Mucosa of stomach (tissue), 1 donor: ENCODE data around the gene C1orf185.

ENCODE experiments used
- H3K27me3 ChIP-seq: one replicate; pipeline ENCODE4 v1.7.0; 2013; ENCODE audit warnings: mild to moderate bottlenecking, low read length; ENCODE audit not compliant: control insufficient read depth, insufficient read depth
- H3K36me3 ChIP-seq: one replicate; pipeline ENCODE4 v1.7.0; 2013; ENCODE audit warnings: low read length; ENCODE audit not compliant: control insufficient read depth, insufficient read depth
- H3K4me1 ChIP-seq: one replicate; pipeline ENCODE4 v1.7.0; 2013; ENCODE audit warnings: mild to moderate bottlenecking, low read length; ENCODE audit not compliant: control insufficient read depth, insufficient read depth
- H3K4me3 ChIP-seq: one replicate; pipeline ENCODE4 v1.7.0; 2013; ENCODE audit warnings: low read length
- H3K9ac ChIP-seq: one replicate; pipeline ENCODE4 v1.7.0; 2013; ENCODE audit warnings: mild to moderate bottlenecking, low read length, moderate library complexity
- H3K9me3 ChIP-seq: one replicate; pipeline ENCODE4 v1.7.0; 2013; ENCODE audit warnings: mild to moderate bottlenecking, low read length, moderate library complexity; ENCODE audit not compliant: control insufficient read depth
- donor health status: Pancreatic carcinoma.

The C1orf185 gene

GRCh38 chr1:51101976-51102375 is at the start of gene C1orf185:
TSS of gene C1orf185 (plus strand) at chr1:51102228. CDS start at chr1:51102234, 6 bp downstream.
- Histone ChIP-seq H3K4me3 (no peak within 1 kb of the TSS), H3K9ac (no peak within 1 kb of the TSS), H3K36me3 (no peaks in the 10 kb centered on the region), H3K9me3 (no peaks in the 10 kb centered on the region), H3K4me1 (no peaks in the 10 kb centered on the region), H3K27me3 (no peaks in the 10 kb centered on the region)

GRCh38 chr1:51058858-51059257 is 43.2 kb upstream of the C1orf185 start:
- no peak overlapping the region for H3K4me3 ChIP-seq
- H3K9ac ChIP-seq = no peak overlapping the region
- no peaks in the 10 kb centered on the region for H3K9me3 ChIP-seq
- H3K4me1 ChIP-seq = no peaks in the 10 kb centered on the region
- no peaks in the 10 kb centered on the region for H3K27me3 ChIP-seq
- H3K36me3 ChIP-seq = no peaks in the 10 kb centered on the region

- Histone ChIP-seq H3K9me3 (no peaks in the 10 kb centered on the region), H3K4me3 (no peak overlapping the region), H3K36me3 (no peaks in the 10 kb centered on the region), H3K4me1 (no peaks in the 10 kb centered on the region), H3K27me3 (no peaks in the 10 kb centered on the region), H3K9ac (no peak overlapping the region)
These were observed 40.7 kb upstream of the C1orf185 start for GRCh38 chr1:51061231-51061918.

- Histone ChIP-seq H3K4me3 (no peak overlapping the region), H3K27me3 (no peaks in the 10 kb centered on the region), H3K9me3 (no peaks in the 10 kb centered on the region), H3K4me1 (no peaks in the 10 kb centered on the region), H3K36me3 (no peaks in the 10 kb centered on the region), H3K9ac (no peak overlapping the region)
These were observed 38.9 kb upstream of the C1orf185 start for GRCh38 chr1:51063121-51063520.

GRCh38 chr1:51070011-51070410 is 32.0 kb upstream of the C1orf185 start:
- Histone ChIP-seq H3K9me3 (no peaks in the 10 kb centered on the region), H3K4me3 (no peak overlapping the region), H3K36me3 (no peaks in the 10 kb centered on the region), H3K4me1 (no peaks in the 10 kb centered on the region), H3K27me3 (no peaks in the 10 kb centered on the region), H3K9ac (no peak overlapping the region)

GRCh38 chr1:51070640-51071039 is 31.4 kb upstream of the C1orf185 start:
- Histone ChIP-seq H3K4me1 (no peaks in the 10 kb centered on the region), H3K9ac (no peak overlapping the region), H3K9me3 (no peaks in the 10 kb centered on the region), H3K36me3 (no peaks in the 10 kb centered on the region), H3K27me3 (no peaks in the 10 kb centered on the region), H3K4me3 (no peak overlapping the region)

- no peaks in the 10 kb centered on the region for H3K36me3 ChIP-seq
- no peaks in the 10 kb centered on the region for H3K4me1 ChIP-seq
- H3K4me3 ChIP-seq = no peak overlapping the region
- H3K27me3 ChIP-seq = no peaks in the 10 kb centered on the region
- H3K9ac ChIP-seq = no peak overlapping the region
- H3K9me3 ChIP-seq = no peaks in the 10 kb centered on the region
These were observed 30.6 kb upstream of the C1orf185 start for GRCh38 chr1:51071291-51072042.

GRCh38 chr1:51072043-51072439 is 30.0 kb upstream of the C1orf185 start:
- no peak overlapping the region for H3K4me3 ChIP-seq
- H3K4me1 ChIP-seq = no peaks in the 10 kb centered on the region
- no peak overlapping the region for H3K9ac ChIP-seq
- no peaks in the 10 kb centered on the region for H3K9me3 ChIP-seq
- H3K27me3 ChIP-seq = no peaks in the 10 kb centered on the region
- no peaks in the 10 kb centered on the region for H3K36me3 ChIP-seq

- Histone ChIP-seq H3K9ac (no peak overlapping the region), H3K4me1 (no peaks in the 10 kb centered on the region), H3K9me3 (no peaks in the 10 kb centered on the region)
These were observed 29.4 kb upstream of the C1orf185 start for GRCh38 chr1:51072651-51073050.

GRCh38 chr1:51073456-51073855 is 28.6 kb upstream of the C1orf185 start:
- Histone ChIP-seq H3K4me3 (no peak overlapping the region), H3K36me3 (no peaks in the 10 kb centered on the region), H3K9ac (no peak overlapping the region), H3K4me1 (no peaks in the 10 kb centered on the region), H3K9me3 (no peaks in the 10 kb centered on the region), H3K27me3 (no peaks in the 10 kb centered on the region)

More at GRCh38 chr1:51072651-51073050, 29.4 kb upstream of the C1orf185 start:
- H3K27me3 ChIP-seq = no peaks in the 10 kb centered on the region
- no peak overlapping the region for H3K4me3 ChIP-seq
- no peaks in the 10 kb centered on the region for H3K36me3 ChIP-seq

- Histone ChIP-seq H3K9me3 (no peaks in the 10 kb centered on the region), H3K4me1 (no peaks in the 10 kb centered on the region), H3K36me3 (no peaks in the 10 kb centered on the region), H3K9ac (no peak overlapping the region), H3K27me3 (peaks cover 3% of the 10 kb centered on the region), H3K4me3 (no peak overlapping the region)
These were observed 15.3 kb upstream of the C1orf185 start for GRCh38 chr1:51086496-51087271.

GRCh38 chr1:51088474-51088873 is 13.6 kb upstream of the C1orf185 start:
- no peak overlapping the region for H3K4me3 ChIP-seq
- no peaks in the 10 kb centered on the region for H3K4me1 ChIP-seq

More at GRCh38 chr1:51088474-51088873, 13.6 kb upstream of the C1orf185 start:
- Histone ChIP-seq H3K9me3 (no peaks in the 10 kb centered on the region), H3K9ac (no peak overlapping the region), H3K36me3 (no peaks in the 10 kb centered on the region), H3K27me3 (peaks cover 3% of the 10 kb centered on the region)
